PFSK-1 (cell line): ENCODE results near the gene GKN1.

Experiments
- FOXP2 ChIP-seq: optimal IDR thresholded peaks from 2 replicates; pipeline ENCODE3; 2011; ENCODE audit warnings: borderline replicate concordance, control low read depth, inconsistent platforms; ENCODE audit not compliant: insufficient read depth; ENCODE audit errors: extremely low read length, extremely low read depth
- POLR2AphosphoS5 ChIP-seq: IDR thresholded peaks from 2 replicates; pipeline ENCODE4 v1.6.1; 2012; ENCODE audit warnings: low read depth, mild to moderate bottlenecking, control low read depth, low read length, moderate library complexity
- SIN3A ChIP-seq: IDR thresholded peaks from 2 replicates; pipeline ENCODE4 v1.6.1; 2012; ENCODE audit warnings: mild to moderate bottlenecking, low read length, moderate library complexity, borderline replicate concordance; ENCODE audit not compliant: insufficient read depth
- TAF1 ChIP-seq: IDR thresholded peaks from 2 replicates; pipeline ENCODE4 v1.6.1; 2012; ENCODE audit warnings: low read length, control low read depth, borderline replicate concordance; ENCODE audit not compliant: insufficient read depth
- TF ChIP-seq, protein P1 (sequence below), 2 experiments: IDR thresholded peaks; 2 replicates each; pipeline versions ENCODE4 v1.6.1 to v1.8.0; 2011 to 2012; ENCODE audit warnings: low read depth in 2 of 2, low read length in 2 of 2, control low read depth in 1 of 2, inconsistent platforms in 1 of 2, mild to moderate bottlenecking in 1 of 2, moderate library complexity in 1 of 2; ENCODE audit not compliant: insufficient read depth in 1 of 2

- TF ChIP-seq, protein P1, sequence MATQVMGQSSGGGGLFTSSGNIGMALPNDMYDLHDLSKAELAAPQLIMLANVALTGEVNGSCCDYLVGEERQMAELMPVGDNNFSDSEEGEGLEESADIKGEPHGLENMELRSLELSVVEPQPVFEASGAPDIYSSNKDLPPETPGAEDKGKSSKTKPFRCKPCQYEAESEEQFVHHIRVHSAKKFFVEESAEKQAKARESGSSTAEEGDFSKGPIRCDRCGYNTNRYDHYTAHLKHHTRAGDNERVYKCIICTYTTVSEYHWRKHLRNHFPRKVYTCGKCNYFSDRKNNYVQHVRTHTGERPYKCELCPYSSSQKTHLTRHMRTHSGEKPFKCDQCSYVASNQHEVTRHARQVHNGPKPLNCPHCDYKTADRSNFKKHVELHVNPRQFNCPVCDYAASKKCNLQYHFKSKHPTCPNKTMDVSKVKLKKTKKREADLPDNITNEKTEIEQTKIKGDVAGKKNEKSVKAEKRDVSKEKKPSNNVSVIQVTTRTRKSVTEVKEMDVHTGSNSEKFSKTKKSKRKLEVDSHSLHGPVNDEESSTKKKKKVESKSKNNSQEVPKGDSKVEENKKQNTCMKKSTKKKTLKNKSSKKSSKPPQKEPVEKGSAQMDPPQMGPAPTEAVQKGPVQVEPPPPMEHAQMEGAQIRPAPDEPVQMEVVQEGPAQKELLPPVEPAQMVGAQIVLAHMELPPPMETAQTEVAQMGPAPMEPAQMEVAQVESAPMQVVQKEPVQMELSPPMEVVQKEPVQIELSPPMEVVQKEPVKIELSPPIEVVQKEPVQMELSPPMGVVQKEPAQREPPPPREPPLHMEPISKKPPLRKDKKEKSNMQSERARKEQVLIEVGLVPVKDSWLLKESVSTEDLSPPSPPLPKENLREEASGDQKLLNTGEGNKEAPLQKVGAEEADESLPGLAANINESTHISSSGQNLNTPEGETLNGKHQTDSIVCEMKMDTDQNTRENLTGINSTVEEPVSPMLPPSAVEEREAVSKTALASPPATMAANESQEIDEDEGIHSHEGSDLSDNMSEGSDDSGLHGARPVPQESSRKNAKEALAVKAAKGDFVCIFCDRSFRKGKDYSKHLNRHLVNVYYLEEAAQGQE (IDR thresholded peaks at IDR 0.05; ENCODE audit: insufficient read depth in 1 of 2, low read depth in 2 of 2, low read length in 2 of 2): no peak
- no peak for TF ChIP-seq SIN3A
- no peak for TF ChIP-seq POLR2AphosphoS5
- no peak for TF ChIP-seq TAF1
- no peak for TF ChIP-seq FOXP2
These were observed 40.4 kb upstream of the GKN1 start for GRCh38 chr2:68934021-68934420.
